PFSK-1 (cell line): ENCODE measurements around the gene GBP6.

Experiments used
- FOXP2 ChIP-seq: optimal IDR thresholded peaks from 2 replicates; pipeline ENCODE3; 2011; ENCODE audit warnings: borderline replicate concordance, control low read depth, inconsistent platforms; ENCODE audit not compliant: insufficient read depth; ENCODE audit errors: extremely low read length, extremely low read depth
- POLR2AphosphoS5 ChIP-seq: IDR thresholded peaks from 2 replicates; pipeline ENCODE4 v1.6.1; 2012; ENCODE audit warnings: low read depth, mild to moderate bottlenecking, control low read depth, low read length, moderate library complexity
- REST ChIP-seq, 2 experiments: IDR thresholded peaks; 2 replicates each; pipeline versions ENCODE4 v1.6.1 to v1.8.0; 2011 to 2012; ENCODE audit warnings: low read depth in 2 of 2, low read length in 2 of 2, control low read depth in 1 of 2, inconsistent platforms in 1 of 2, mild to moderate bottlenecking in 1 of 2, moderate library complexity in 1 of 2; ENCODE audit not compliant: insufficient read depth in 1 of 2
- SIN3A ChIP-seq: IDR thresholded peaks from 2 replicates; pipeline ENCODE4 v1.6.1; 2012; ENCODE audit warnings: mild to moderate bottlenecking, low read length, moderate library complexity, borderline replicate concordance; ENCODE audit not compliant: insufficient read depth
- TAF1 ChIP-seq: IDR thresholded peaks from 2 replicates; pipeline ENCODE4 v1.6.1; 2012; ENCODE audit warnings: low read length, control low read depth, borderline replicate concordance; ENCODE audit not compliant: insufficient read depth

Gene GBP6

GRCh38 chr1:89429062-89429461 lies 65.2 kb downstream of the GBP6 start:
- TF ChIP-seq TAF1, result no peak

- no peak for TF ChIP-seq FOXP2
- no peak for TF ChIP-seq TAF1
- TF ChIP-seq REST (IDR thresholded peaks at IDR 0.05; ENCODE audit: insufficient read depth in 1 of 2, low read depth in 2 of 2, low read length in 2 of 2), result no peak
- no peak for TF ChIP-seq POLR2AphosphoS5
- no peak for TF ChIP-seq SIN3A
Observed at GRCh38 chr1:89433421-89433820, 69.6 kb downstream of the GBP6 start.
